ENCODE results near the gene CCNL2. TPM values are rescaled to one million over a fixed set of nuclear protein-coding genes. Genes with fewer than 3 reads are reported as not detected.
A peak's percentile ranks its signal among the peaks of the same experiment; 100 is the strongest.

The CCNL2 gene
- total and polyA plus RNA-seq, 2 of the 13 experiments (the other 11 are each of a cell fraction or from before 2014, with no cell fraction given): 105 to 340 TPM

GRCh38 chr1:1440262-1441001, 41.3 kb upstream of the CCNL2 start:
- ATAC-seq (no peak), FAIRE-seq (no peak), DNase-seq (ENCODE audit: low spot score) (no peak)
- Histone ChIP-seq H3K4me1 (ENCODE audit: insufficient read depth, low read length) (peaks cover 56% of the 10 kb centered on the region), H2AFZ (ENCODE audit: low read length) (no peak overlapping the region), H3K9me3 (ENCODE audit: low read length) (no peaks in the 10 kb centered on the region), H3K36me3 (replicated peaks in 1 of 2; ENCODE audit: control insufficient read depth in 1 of 2, insufficient read depth in 2 of 2, low read length in 2 of 2) (peaks cover 0 to 2% of the 10 kb centered on the region in 2 experiments; a peak in 1 of 5 replicates), H3K4me2 (ENCODE audit: low read depth, low read length) (peak overlapping the region; percentile 75), H4K20me1 (ENCODE audit: insufficient read depth, low read length) (no peaks in the 10 kb centered on the region), H3K4me3 (replicated peaks in 1 of 3; ENCODE audit: insufficient read depth in 1 of 3, low read depth in 2 of 3, low read length in 3 of 3) (peak overlapping the region in 1 of 3 experiments; percentile 66; a peak in 1 of 6 replicates), H3K79me2 (ENCODE audit: insufficient read depth, low read length) (peaks cover 22% of the 10 kb centered on the region), H3K9ac (ENCODE audit: insufficient read depth, low read depth, low read length) (peak overlapping the region; percentile 38; the same call in 1 of the 2 replicates), H3K27me3 (ENCODE audit: control insufficient read depth in 1 of 2, insufficient read depth in 2 of 2, low read length in 2 of 2) (no peaks in the 10 kb centered on the region), H3K27ac (ENCODE audit: extremely low read length, insufficient read depth, low read length) (no peak overlapping the region)
- in situ Hi-C loops (cut with HindIII; ENCODE audit: extremely low pct_ligation_motif_present, low pct_unique_long_range_greater_than_20kb) (no loop called here), intact Hi-C loops (cut with micrococcal nuclease; ENCODE audit: unreplicated experiment) (loop anchor here (5.0 kb wide), 1 partner anchor 33 kb away; the partner anchor contains the start of gene MRPL20)
- CTCF ChIA-PET (ENCODE audit: low intra/inter-chr PET ratio, low total read pairs): interaction anchor here (0.6 to 1.6 kb wide), 3 partner anchors 10 to 33 kb away, joined by 3 to 10 read pairs (median 3); partner anchors contain the start of gene MRPL20
- BruUV-seq (replicated peaks): TSS peak; percentile 55
- POLR2A ChIA-PET: interaction anchor here (1.0 to 5.4 kb wide), 10 partner anchors 9 to 65 kb away, joined by 3 to 76 read pairs (median 8); partner anchors contain the start of genes ANKRD65, AURKAIP1, CCNL2 and MRPL20
- 84% methylated on average over 17 of the region's 26 CpGs for WGBS (ENCODE audit: low lambda C conversion rate)
- no peak for TF ChIP-seq SP1 (IDR thresholded peaks at IDR 0.05)
- TF ChIP-seq SP1 (CRISPR knock-in tag; IDR thresholded peaks at IDR 0.05): no peak
- no peak for TF ChIP-seq AFF4 (CRISPR knock-in tag; IDR thresholded peaks at IDR 0.05)
- no peak for TF ChIP-seq ZNF230 (CRISPR knock-in tag; IDR thresholded peaks at IDR 0.05)
- TF ChIP-seq CBX2 (IDR thresholded peaks at IDR 0.05; ENCODE audit: low read depth, low read length): no peak
- no peak for TF ChIP-seq CBX2 (CRISPR knock-in tag; IDR thresholded peaks at IDR 0.05; ENCODE audit: low read depth)
- no peak for TF ChIP-seq ZNF577 (CRISPR knock-in tag; IDR thresholded peaks at IDR 0.05; ENCODE audit: borderline replicate concordance, low read depth)
- TF ChIP-seq RELA (CRISPR knock-in tag; IDR thresholded peaks at IDR 0.05): no peak
- no peak for TF ChIP-seq FOXP1 (IDR thresholded peaks at IDR 0.05)
- no peak for TF ChIP-seq FOXP1 (CRISPR knock-in tag; IDR thresholded peaks at IDR 0.05)
- no peak for TF ChIP-seq KMT2A (CRISPR knock-in tag; IDR thresholded peaks at IDR 0.05)
- no peak for TF ChIP-seq E2F2 (CRISPR knock-in tag; IDR thresholded peaks at IDR 0.05; ENCODE audit: borderline replicate concordance)
- TF ChIP-seq ZBTB4 (CRISPR knock-in tag; IDR thresholded peaks at IDR 0.05; ENCODE audit: borderline replicate concordance): no peak
- TF ChIP-seq TEAD3 (CRISPR knock-in tag; optimal IDR thresholded peaks at IDR 0.05; ENCODE audit: borderline replicate concordance): peak; percentile 80
- no peak for TF ChIP-seq PLRG1 (conservative IDR thresholded peaks at IDR 0.05)
- no peak for TF ChIP-seq KLF11 (CRISPR knock-in tag; IDR thresholded peaks at IDR 0.05)
- 0 out of 2 replicates have a peak, but pooled peaks have one; percentile 15 for TF ChIP-seq SETDB1 (CRISPR knock-in tag; IDR thresholded peaks at IDR 0.05; ENCODE audit: borderline replicate concordance)
- 0 out of 2 replicates have a peak, but pooled peaks have one; percentile 28 for TF ChIP-seq PHF20 (CRISPR knock-in tag; IDR thresholded peaks at IDR 0.05)
